HFFc6 (cell line): Measurements from ENCODE around the gene FAM240A. TPM values are rescaled to one million over a fixed set of nuclear protein-coding genes. Genes with fewer than 3 reads are reported as not detected.
A peak's percentile ranks its signal among the peaks of the same experiment; 100 is the strongest.

Experiments
- DNase-seq: peaks from one replicate; pipeline ENCODE4 v3.0.0-alpha.2; 2018
- H3K27ac Mint-ChIP-seq: 2 replicates; pipeline ENCODE4 v1.8.0; 2020; ENCODE audit warnings: mild to moderate bottlenecking, mixed read lengths
- H3K27me3 Mint-ChIP-seq: 2 replicates; pipeline ENCODE4 v1.8.0; 2021; ENCODE audit warnings: mild to moderate bottlenecking, moderate library complexity, mixed read lengths; ENCODE audit not compliant: insufficient read depth
- H3K36me3 Mint-ChIP-seq: 2 replicates; pipeline ENCODE4 v1.8.0; 2021; ENCODE audit warnings: low read depth, mixed read lengths
- H3K4me1 Mint-ChIP-seq: 2 replicates; pipeline ENCODE4 v1.8.0; 2020; ENCODE audit warnings: low read depth, mixed read lengths
- H3K4me3 Mint-ChIP-seq: 2 replicates; pipeline ENCODE4 v1.8.0; 2020; ENCODE audit warnings: mild to moderate bottlenecking, moderate library complexity, mixed read lengths
- H3K9me3 Mint-ChIP-seq: 2 replicates; pipeline ENCODE4 v1.8.0; 2020; ENCODE audit warnings: mild to moderate bottlenecking, mixed read lengths
- CTCF ChIP-seq: fragments of 200-600 bp; sonication (generic); IDR thresholded peaks from 2 replicates; pipeline ENCODE4 v1.5.0; 2021; ENCODE audit warnings: antibody characterized with exemption, mild to moderate bottlenecking
- total RNA-seq, 6 experiments: library from RNA; stranded (reverse); fragmentation: NEBNext Ultra II Directional; extraction: Animal tissue kit (Norgen Biotek cat#: 25700); gene quantifications; 2 replicates in 1 of 6; 3 replicates in 5 of 6; pipeline ENCODE4 v1.2.3, GENCODE V29; 2021

Gene FAM240A
- total RNA-seq, 6 experiments from 2014 or later: not detected

GRCh38 chr3:46629551-46630517 lies 17.5 kb downstream of the FAM240A start:
- DNase-seq: peak; percentile 71
- no peaks in the 10 kb centered on the region for H3K9me3 Mint-ChIP-seq
- no peaks in the 10 kb centered on the region for H3K36me3 Mint-ChIP-seq
- H3K4me3 Mint-ChIP-seq: peak overlapping the region; percentile 64
- peak; percentile 92 for TF ChIP-seq CTCF
- peaks cover 28% of the 10 kb centered on the region for H3K4me1 Mint-ChIP-seq
- peaks cover 19% of the 10 kb centered on the region for H3K27me3 Mint-ChIP-seq
- peak overlapping the region; percentile 19 for H3K27ac Mint-ChIP-seq

GRCh38 chr3:46632792-46633191 lies 20.5 kb downstream of the FAM240A start:
- no peak for TF ChIP-seq CTCF
- no peaks in the 10 kb centered on the region for H3K9me3 Mint-ChIP-seq
- H3K27ac Mint-ChIP-seq: no peak overlapping the region
- H3K4me3 Mint-ChIP-seq: no peak overlapping the region
- H3K27me3 Mint-ChIP-seq: peaks cover 7% of the 10 kb centered on the region
- no peak for DNase-seq
- no peaks in the 10 kb centered on the region for H3K36me3 Mint-ChIP-seq
- peaks cover 28% of the 10 kb centered on the region for H3K4me1 Mint-ChIP-seq

GRCh38 chr3:46634856-46635255 lies 22.5 kb downstream of the FAM240A start:
- no peak overlapping the region for H3K4me3 Mint-ChIP-seq
- peaks cover 21% of the 10 kb centered on the region for H3K4me1 Mint-ChIP-seq
- H3K9me3 Mint-ChIP-seq: no peaks in the 10 kb centered on the region
- peaks cover 3% of the 10 kb centered on the region for H3K27me3 Mint-ChIP-seq
- no peak for DNase-seq
- TF ChIP-seq CTCF: no peak
- no peaks in the 10 kb centered on the region for H3K36me3 Mint-ChIP-seq
- no peak overlapping the region for H3K27ac Mint-ChIP-seq

GRCh38 chr3:46639221-46639620 lies 26.9 kb downstream of the FAM240A start:
- peaks cover 6% of the 10 kb centered on the region for H3K36me3 Mint-ChIP-seq
- no peak overlapping the region for H3K4me3 Mint-ChIP-seq
- DNase-seq: no peak
- no peak for TF ChIP-seq CTCF
- H3K9me3 Mint-ChIP-seq: peaks cover 7% of the 10 kb centered on the region
- no peak overlapping the region for H3K27ac Mint-ChIP-seq
- H3K4me1 Mint-ChIP-seq: no peaks in the 10 kb centered on the region
- H3K27me3 Mint-ChIP-seq: peaks cover 29% of the 10 kb centered on the region

GRCh38 chr3:46640927-46641326 lies 28.6 kb downstream of the FAM240A start:
- Mint-ChIP-seq H3K27ac (no peak overlapping the region), H3K4me3 (no peak overlapping the region), H3K36me3 (peaks cover 6% of the 10 kb centered on the region), H3K27me3 (peaks cover 29% of the 10 kb centered on the region), H3K9me3 (peaks cover 7% of the 10 kb centered on the region), H3K4me1 (no peaks in the 10 kb centered on the region)
- no peak for TF ChIP-seq CTCF
- DNase-seq: no peak
